GM18517 (cell line): ENCODE data around the gene MASP1.

Experiments used
- ATAC-seq: cut with Tn5 transposase; IDR thresholded peaks from one replicate; pipeline ENCODE4 v1.9.1; 2021; ENCODE audit warnings: mild to moderate bottlenecking, moderate library complexity; ENCODE audit not compliant: unreplicated experiment

Gene MASP1

DNA sequence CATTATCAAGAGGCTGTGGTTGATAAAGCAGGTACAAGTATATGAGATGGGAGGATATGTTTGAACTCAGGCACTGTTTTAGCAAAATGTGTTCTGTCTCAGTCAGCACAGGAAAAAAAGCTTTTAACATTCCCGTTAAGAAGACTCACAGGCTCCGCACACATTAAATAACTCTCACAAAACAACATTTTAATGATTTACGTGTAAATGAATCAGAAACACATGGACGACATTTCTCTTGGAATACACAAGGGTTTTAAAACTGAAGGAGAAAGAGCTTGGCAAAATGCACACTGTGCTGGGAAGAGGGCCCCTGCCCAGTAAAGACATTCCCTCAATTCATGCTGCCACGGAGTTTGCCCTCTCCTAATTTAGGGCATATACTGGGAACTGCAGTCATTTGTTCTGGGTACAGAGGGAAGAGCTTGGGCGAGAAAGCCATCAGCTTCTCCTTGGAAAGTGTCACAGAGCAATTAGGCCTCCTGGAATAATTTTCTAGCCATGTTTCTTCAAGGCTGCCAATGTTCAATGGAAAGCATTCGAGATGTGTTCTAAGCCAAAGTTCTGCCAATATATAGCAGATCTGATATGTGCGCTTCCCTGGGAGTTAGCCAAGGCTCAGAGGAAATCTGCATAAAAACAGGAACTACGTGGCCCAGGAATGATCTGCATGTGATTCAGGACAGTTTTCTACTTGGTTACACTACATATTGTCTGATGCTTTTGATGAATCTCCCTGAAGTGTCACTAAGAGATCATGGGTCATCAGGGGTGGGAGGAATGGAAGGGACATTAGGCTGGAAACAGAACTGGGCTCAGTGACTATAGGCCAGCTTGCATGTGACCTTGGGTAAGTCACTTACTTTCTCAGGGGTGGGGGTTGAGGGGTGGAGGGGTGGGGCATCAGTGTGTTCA is 2.2 kb upstream of the MASP1 start:
- ATAC-seq: no peak

DNA sequence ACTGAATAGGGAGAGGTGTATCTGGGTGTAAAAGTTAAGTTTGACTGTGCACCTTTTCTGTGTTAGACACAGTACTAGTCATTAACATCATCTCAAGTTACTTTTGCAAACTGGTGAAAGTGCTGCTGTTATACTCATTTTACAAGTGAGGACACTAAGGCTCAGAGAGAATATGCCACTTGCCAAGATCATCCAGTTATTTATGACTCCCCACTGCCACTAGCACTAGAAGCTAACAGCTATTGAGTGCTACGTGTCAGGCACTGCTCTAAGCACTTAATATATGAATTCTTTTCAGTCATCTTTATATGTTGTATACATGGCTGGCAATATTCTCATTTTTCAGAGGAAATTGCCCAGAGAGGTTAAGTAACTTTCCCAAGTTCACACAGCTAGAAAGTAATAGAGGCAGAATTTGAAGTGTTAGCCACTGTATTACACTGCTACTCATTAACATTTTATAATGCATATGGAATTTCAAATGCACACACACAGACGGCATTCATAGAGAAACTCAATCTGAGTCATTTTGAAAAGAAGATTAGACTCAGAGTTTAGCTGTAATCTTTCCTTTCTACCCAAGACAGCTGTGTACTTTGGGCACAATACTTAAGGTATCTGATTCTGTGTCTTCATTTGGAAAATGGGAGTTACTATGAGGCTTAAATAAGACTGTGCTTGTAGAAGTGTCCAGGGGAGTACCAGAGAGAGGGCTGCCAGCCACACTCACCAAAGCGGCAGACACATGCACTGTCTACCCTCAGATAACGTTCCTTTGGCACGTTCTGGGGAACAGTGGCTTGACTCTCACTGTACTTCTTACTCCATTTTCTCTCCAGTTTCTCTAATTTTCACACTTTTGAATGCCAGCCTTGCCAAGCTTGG is 1.3 kb upstream of the MASP1 start:
- ATAC-seq: no peak

DNA sequence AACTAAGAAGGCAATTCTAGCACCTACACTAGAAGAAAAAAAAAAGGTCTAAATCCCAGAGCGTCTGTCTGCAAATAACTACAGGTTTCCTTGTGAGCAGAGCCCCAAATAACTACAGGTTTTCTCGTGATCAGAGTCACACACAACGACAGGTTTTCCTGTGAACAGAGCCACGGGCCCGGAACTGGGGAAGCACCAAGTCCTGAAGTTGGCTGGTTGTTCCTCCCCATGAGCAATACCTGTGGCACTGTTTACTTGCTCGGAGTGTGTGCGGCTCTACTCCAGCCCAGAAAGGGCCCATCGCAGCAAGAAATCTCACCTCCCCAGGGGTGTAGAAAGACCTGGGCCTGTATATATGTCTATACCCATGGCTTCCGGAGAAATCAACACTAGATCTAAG is 644 bp upstream of the MASP1 start:
- no peak for ATAC-seq

DNA sequence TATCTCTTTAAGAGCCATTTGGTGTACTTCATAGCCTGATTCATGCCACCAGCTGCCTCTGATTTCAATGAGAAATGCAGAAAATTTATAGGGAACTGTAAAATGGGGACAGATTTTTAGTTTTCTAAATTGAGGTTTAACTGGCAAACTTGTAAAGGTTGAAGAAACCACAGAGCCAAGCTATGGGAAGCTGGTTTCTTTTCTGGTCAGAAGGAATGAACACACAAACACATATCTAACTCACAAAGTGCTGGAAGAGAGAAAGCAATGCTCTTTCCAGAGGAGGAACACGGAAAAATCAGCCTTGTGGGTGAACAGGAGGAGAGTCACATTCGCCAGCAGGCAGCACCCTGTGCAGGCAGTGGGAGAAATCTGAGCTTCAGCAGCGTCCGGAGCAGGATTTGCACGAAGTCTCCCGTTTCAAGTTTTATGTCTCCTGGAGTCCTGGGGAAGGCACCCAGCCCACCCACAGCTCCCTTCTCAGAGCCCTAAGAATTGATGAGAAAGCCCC is 481 bp downstream of the MASP1 start:
- no peak for ATAC-seq

DNA sequence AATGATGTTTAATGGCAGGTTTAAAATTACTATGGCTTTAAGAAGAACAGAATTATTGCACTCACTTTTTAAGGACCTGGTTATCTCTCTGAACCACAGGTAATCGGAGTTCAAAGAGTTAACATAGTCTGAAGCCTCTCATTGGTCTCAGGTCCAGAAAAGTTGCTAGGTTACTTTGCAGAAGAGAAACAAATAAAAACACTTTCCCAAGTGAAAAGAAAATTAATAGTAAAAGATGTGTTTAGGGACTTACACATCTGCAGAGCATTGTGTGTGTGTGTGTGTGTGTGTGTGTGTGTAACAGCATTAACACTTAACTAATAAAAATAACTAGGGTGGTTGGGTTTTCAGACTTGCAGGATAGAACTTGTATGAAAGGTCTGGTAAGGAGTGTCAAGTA is 1.0 kb downstream of the MASP1 start:
- ATAC-seq: no peak

DNA sequence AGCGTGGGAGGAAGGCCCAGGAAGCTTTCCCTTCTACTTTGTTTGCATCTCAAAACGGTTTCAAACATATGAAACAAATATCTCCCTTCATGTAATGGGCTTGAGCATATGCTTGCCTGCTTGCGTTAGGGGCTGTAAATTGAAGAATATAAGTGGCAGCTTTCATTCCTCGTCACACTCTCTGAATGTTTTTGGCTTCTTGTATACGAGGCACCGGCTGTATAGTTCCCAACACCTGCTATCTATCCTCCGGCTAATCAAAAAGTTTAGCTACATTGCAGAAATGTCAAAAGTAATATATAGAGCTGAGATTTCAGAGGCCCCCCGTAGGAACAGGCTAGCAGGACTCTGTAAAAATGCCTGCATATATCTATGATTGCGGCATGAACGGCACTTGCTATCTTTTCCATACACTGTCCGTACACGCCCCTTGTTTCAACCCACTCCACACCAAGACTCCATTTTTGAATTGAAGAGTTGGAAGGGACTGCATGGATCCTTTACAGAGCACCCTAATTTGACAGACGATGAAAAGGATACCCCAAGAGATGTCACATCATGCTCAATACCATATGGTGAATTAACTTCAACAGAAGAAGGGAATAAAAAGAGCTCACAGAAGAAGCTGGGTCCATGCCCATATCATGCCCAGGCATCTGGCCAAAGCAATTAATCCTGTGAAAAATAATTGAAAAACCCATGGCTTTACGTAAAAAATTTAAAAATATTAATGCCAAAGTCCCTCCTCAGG is 2.5 kb downstream of the MASP1 start:
- no peak for ATAC-seq

DNA sequence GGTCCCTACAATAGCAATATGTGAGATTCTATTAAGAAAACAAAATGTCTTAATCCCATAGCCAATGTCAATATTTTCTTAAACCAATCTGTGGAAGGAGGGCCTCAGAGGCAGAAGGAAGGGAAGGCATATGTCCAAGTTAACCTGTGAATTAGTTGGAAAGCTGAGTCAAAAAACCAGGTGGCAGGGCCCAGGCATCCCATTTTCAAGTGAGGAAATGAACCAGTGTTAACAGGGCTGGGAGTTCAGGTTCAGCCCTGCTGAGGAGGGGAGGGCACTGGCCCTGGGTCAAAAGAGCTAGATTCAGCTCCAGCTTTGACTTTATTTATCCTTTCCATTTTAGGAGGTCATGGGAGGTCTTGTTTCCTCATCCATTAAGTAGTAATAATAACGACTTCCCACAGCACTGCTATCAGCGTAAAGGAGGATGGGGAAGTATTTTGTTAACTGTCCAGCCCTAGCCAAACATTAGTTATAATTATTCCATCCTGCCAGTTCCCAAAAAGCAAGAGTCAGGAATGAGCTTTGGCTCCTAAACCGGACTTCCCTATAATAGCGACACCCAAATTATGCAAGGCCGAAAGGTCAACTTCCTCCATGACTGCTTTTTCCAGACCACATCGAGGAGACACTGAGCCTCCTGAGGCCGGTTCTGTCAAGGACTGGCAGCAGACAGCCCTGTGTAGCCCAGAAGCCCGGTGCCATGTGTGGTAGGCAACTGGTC is 3.2 kb downstream of the MASP1 start:
- no peak for ATAC-seq

DNA sequence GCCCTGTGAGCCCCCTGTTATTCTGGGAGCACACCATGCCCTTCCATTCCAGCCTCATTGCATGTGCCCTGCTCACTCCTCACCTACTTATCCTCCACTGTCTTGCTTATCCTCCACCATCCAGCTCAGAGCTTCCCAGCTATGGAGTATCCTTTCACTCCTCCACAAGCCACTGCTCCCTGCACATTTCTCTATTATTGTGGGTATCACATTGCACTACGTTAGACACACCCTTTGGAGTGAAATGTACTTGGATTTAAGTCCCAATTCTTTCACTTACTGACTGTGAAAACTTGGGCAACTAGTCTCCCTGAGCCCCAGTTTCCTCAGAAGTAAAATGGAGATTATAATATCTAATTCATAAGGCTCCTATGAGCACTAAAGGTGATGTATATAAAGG is 4.3 kb downstream of the MASP1 start:
- ATAC-seq: no peak

DNA sequence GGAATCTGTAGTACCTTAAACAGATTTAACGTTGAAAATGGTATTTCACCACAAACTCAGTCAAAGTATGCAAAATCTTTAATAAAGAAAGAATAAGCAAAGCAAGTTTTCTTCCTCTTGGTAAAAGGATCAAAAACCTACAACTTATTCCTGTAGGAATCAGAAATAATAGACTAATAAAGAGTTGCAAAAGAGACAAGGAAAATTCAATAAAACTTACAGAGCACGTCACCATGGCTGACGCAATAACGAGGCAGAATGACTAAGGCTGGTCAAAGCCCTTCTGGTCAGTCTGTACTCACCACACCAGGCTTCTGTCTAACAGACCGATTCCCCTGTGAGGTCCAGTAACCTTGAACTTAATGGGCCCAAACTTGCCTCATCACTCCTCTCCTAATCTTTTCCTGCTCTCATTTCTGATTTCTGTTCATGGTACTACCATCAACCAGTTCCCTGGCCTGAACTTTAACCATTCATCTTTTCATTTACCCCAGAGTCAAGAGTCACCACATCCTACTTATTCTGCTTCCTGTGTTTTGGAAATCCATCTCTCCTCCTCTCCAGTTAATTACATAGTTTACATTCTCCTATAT is 5.0 kb downstream of the MASP1 start:
- ATAC-seq: no peak

DNA sequence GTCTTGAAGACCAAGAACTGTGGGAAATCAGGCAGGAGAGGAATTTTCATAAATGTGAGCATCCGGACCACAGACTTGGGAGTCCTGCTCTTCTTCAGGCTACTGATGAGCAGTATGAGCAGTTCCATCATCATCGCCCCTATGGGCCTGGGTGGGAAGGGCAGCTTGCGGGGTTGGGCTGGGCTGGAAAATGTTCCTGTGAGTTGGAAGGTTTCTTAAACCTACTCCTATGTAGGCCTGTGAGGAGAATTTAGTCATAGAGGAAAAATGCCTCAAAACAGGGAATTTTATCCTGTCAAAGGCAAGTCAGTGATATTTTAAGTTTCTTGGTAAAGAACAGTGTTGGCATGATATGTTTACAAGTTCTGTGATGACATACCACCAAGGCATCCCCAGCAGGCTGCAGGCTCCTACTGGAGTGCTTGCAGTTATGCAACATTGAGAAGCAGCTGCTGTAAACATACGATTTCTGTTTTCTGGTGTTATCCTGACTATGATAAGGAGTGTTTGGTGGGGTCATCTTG is 10.3 kb downstream of the MASP1 start:
- no peak for ATAC-seq

DNA sequence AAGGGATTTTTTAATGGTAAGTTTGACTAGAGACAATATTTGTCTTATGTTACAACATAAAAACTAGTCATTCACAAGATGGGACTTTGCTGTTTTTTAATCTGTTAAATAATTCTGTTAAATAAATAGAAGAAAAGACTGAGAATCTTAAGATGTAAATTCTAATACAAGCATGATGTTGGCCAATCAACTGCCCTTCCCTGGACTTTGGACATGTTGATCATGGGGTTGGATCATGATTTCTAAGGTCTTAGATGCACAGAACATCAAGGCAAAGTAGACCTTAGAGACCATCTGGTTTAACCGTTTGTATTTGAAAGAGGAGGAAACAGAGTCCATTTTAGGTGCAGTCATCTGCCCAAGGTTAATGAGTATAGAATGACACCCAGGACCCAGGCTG is 10.9 kb downstream of the MASP1 start:
- no peak for ATAC-seq

DNA sequence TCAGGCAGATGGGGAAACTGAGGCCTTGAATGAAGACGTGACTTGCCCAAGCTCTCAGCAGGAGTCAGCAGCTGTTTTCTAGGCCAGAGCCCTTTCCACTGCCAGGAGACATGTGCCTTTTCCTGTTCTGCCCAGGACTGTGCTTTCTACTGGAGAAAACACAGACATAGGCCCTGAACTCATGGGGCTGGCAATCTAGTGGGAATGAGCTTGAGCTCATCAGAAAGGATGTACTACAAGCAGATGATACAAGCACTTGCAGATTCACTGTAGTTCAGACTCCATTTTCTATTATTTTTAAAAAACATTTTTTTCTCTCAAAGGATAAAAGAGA is 14.4 kb downstream of the MASP1 start:
- ATAC-seq: no peak

DNA sequence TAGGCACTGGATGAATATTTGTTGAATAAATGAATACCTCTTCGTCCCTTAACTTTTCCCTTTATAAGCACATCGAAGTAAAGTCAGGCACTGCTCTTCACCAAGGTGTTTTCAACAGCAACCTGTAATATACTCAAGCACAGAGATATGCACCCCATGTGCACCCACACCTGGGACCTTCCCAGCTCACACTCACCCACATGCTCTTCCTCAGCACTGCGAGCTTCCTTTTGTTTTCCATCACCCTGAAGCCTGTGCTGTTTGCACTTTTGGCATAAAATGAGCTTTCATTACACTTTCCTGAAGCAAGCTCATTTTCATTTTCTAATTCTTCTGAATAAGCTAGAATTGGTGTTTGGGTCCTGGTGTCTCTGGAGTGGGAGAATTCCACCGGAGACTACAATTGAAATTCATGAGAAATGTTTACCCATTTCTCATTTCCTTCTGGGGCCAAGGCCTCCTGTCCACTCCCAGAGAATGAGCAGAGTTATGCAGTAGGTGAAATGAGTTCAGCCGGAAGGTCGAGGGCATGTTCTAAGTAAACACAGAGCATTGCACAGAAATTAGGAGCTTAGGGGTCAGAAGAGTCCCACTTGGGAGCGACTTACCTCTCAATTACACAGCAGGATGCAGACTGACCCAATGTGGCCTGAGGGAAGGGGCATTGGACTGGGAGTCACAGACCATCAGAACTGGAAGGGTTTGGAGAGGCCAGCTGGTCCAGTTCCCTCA is 15.0 kb downstream of the MASP1 start:
- no peak for ATAC-seq

DNA sequence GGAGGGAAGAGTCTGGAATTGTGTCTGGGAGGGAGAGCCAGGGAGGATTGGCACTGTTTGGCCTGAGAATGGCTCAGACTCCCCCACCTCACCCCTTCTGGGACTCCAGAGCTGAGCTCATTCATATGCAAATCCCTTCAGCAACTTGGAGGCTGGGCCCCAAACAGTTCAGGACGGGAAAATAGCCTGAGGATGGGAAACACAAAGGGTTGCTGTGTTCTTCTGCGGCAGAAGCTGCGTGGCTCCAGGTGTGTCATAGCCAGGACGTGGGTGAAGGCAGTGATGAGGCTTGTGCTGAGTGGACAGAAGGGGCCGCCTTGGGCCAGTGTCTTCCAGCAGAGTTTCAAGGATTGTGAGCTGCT is 16.6 kb downstream of the MASP1 start:
- ATAC-seq: no peak

DNA sequence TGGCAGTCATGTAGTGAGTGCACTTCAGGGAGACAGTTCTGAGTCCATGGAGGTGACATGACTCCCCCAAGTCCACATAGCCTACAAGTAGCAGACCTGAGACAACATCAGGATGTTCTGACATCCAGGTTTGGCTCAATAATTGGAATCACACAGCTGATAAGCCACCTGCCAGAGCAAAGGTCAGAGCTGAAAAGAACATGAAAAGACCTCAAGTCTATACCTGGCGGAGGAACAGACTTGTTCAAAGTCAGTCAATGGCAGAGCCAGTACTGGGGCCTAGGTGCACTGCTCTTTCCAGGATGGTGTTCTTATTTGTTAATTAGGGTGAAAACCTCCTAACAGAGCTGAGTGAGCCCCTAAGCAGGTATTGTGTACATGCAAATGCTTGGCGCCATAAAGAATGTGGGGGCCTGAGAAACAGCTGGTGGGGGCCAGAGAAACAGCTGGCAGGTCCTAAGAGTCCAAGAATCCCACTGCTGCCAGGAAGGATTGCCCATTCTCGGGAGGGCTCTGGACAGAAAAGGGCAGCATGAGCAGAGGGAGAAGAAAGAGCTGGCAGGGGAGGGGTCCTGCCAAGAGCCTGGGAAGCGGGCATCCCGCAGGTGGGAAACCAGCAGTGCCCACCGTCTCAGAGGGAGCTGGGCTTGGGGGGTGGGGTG is 17.1 kb downstream of the MASP1 start:
- ATAC-seq: no peak

DNA sequence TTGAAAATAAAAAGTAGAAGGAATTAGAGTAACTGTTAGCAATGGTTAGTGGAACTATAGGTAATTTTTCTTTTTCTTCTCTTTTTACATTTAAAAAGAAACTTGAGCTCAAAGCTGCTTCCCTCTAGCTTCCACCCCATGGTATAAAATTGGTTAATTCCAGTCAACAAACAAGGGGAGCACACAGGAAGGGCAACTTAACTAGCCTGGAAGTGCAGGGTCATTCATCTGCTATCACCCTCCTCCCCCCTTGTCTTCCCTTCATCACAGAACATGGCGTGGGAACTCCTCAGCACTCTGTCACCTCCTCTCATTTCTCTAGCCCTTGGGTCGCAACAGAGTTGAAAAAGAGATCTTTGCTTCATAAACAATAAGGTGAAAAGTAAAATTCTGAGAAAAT is 20.0 kb downstream of the MASP1 start:
- ATAC-seq: no peak

DNA sequence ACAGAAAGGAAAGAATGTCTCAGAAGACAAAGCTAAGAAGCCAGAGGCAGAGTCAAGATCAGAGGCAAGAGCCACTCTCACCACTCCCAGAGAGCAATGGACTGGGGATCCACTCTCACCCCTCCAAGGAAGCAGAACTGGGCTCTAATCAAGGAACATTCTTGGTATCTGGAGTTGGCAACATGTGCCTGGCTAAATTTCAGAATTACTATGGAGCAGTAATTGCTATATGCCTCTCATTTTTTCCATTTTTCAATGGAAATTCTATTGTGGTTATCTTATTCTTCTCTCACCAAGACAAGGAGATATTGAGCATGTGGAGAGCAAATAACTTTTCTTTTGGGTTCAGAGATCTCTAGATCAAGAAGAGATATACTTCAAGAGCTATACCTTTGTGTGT is 22.1 kb downstream of the MASP1 start:
- no peak for ATAC-seq

DNA sequence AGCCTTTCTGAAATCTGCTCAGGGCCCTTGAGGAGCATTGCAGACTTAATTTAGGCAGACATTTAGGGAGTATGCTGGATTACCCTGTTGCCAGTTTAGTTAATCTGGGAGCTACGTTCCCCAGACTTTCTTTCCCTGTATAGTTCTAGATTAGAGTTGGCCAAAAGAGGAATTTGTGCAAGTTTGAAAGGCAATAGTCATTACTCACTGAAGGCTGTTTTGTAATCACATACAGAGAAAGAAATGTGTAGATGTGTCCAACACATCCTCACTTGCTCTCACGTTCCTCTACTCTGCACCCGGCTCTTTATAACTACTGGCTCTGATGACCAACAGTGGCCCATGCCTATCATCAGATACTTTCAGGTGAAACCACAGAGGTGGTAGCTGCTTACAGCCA is 24.2 kb downstream of the MASP1 start:
- no peak for ATAC-seq

DNA sequence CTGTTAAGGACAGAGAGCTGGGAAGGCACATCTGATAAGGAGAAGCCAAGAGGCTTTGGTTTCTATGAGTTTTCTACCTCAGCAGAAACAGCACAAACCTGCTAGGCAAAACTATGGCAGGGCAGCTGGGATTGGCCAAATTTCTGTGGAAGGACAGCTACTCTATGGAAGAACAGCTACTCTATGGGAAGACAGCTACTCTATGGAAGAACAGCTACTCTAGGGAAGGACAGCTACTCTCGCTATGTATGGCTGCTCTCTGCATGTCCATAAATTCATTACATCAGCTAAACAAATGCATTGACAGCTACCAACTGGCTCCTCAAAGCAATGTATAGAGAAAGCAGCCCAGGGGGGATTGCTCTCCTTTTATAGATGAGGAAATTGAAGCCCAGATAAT is 24.8 kb downstream of the MASP1 start:
- ATAC-seq: no peak
